PC-9 (cell line): ENCODE data around the gene ASZ1. TPM values are rescaled to one million over a fixed set of nuclear protein-coding genes. Genes with fewer than 3 reads are reported as not detected.

ENCODE experiments used
- BruUV-seq: library from RNA; stranded (reverse); fragments of 400-500 nt; replicated peaks from 2 replicates; lab custom pipeline; 2021; lab: Mats Ljungman, UMichigan
- CTCF ChIA-PET: fragments of 300-600 bp; sonication (Branson Sonifier 250); formaldehyde crosslinking; loops from one replicate; lab custom pipeline; 2022; ENCODE audit warnings: antibody characterized with exemption; lab: Charles Lee
- POLR2A ChIA-PET: fragments of 300-600 bp; sonication (Branson Sonifier 250); formaldehyde crosslinking; loops from one replicate; lab custom pipeline; 2022; ENCODE audit warnings: antibody characterized with exemption; ENCODE audit not compliant: unreplicated experiment; lab: Charles Lee
- DNase-seq, 2 experiments: peaks; one replicate each; pipeline versions ENCODE4 v3.0.0 to v3.0.0-alpha.2; 2015 to 2022; ENCODE audit warnings: mixed read lengths in 1 of 2
- H2AFZ ChIP-seq: fragments of 200-600 bp; sonication (generic); 2 replicates; pipeline ENCODE4 v1.8.1; 2017; ENCODE audit warnings: antibody characterized with exemption
- H3F3A ChIP-seq: fragments of 200-600 bp; sonication (generic); 2 replicates; pipeline ENCODE4 v1.8.1; 2017; ENCODE audit warnings: antibody characterized with exemption, mild to moderate bottlenecking, low read depth; ENCODE audit not compliant: insufficient read depth
- H3K27ac ChIP-seq: fragments of 200-600 bp; sonication (generic); 2 replicates; pipeline ENCODE4 v1.6.1; 2016; ENCODE audit warnings: mixed run types
- H3K27me3 ChIP-seq: fragments of 200-600 bp; sonication (generic); 2 replicates; pipeline ENCODE4 v1.6.1; 2016; ENCODE audit warnings: low read depth, mixed run types; ENCODE audit not compliant: insufficient read depth
- H3K36me3 ChIP-seq: fragments of 200-600 bp; sonication (generic); 2 replicates; pipeline ENCODE4 v1.6.1; 2016; ENCODE audit warnings: low read depth, mixed run types
- H3K4me1 ChIP-seq: fragments of 200-600 bp; sonication (generic); replicated peaks from 2 replicates; pipeline ENCODE4 v1.6.1; 2016; ENCODE audit warnings: mixed run types; ENCODE audit not compliant: insufficient read depth
- H3K4me2 ChIP-seq: fragments of 200-600 bp; sonication (generic); 2 replicates; pipeline ENCODE4 v1.6.1; 2017; ENCODE audit warnings: mixed run types
- H3K4me3 ChIP-seq: fragments of 200-600 bp; sonication (generic); 2 replicates; pipeline ENCODE4 v1.6.1; 2016; ENCODE audit warnings: mixed run types
- H3K79me2 ChIP-seq: fragments of 200-600 bp; sonication (generic); 2 replicates; pipeline ENCODE4 v1.6.1; 2017; ENCODE audit warnings: low read depth, mixed run types
- H3K9me2 ChIP-seq: fragments of 200-600 bp; sonication (generic); 2 replicates; pipeline ENCODE4 v1.8.1; 2017; ENCODE audit warnings: mild to moderate bottlenecking; ENCODE audit not compliant: insufficient read depth
- H3K9me3 ChIP-seq: fragments of 200-600 bp; sonication (generic); 2 replicates; pipeline ENCODE4 v1.8.1; 2016; ENCODE audit warnings: low read depth; ENCODE audit not compliant: insufficient read depth
- H4K20me1 ChIP-seq: fragments of 200-600 bp; sonication (generic); 2 replicates; pipeline ENCODE4 v1.8.1; 2017; ENCODE audit not compliant: insufficient read depth
- CTCF ChIP-seq: fragments of 200-600 bp; sonication (generic); conservative IDR thresholded peaks from 2 replicates; pipeline ENCODE4 v1.6.1; 2017; ENCODE audit warnings: mixed run types, antibody characterized with exemption, mild to moderate bottlenecking, moderate library complexity
- EZH2 ChIP-seq: fragments of 200-600 bp; sonication (generic); IDR thresholded peaks from 2 replicates; pipeline ENCODE4 v1.8.0; 2017; ENCODE audit warnings: antibody characterized with exemption, low read depth
- intact Hi-C: fragments of 100-400 bp; cut with micrococcal nuclease; formaldehyde crosslinking; loops from one replicate; pipeline ENCODE4 v1.10.0; 2022; ENCODE audit not compliant: unreplicated experiment
- total RNA-seq: library from RNA; stranded (reverse); gene quantifications from 2 replicates; pipeline ENCODE4 v1.2.3, GENCODE V29; 2021

ASZ1 gene
- total RNA-seq, 1 experiment from 2014 or later = not detected

GRCh38 chr7:117381362-117381761 is 45.9 kb downstream of the ASZ1 start:
- ChIA-PET POLR2A (no interaction called here), CTCF (no interaction called here)
- H3K9me3 ChIP-seq = no peaks in the 10 kb centered on the region
- H3K27ac ChIP-seq = no peak overlapping the region
- no peak overlapping the region for H2AFZ ChIP-seq
- no peaks in the 10 kb centered on the region for H3K27me3 ChIP-seq
- H3K4me3 ChIP-seq = no peak overlapping the region
- no peaks in the 10 kb centered on the region for H4K20me1 ChIP-seq
- H3K4me1 ChIP-seq = no peaks in the 10 kb centered on the region; the same call in 1 of the 2 replicates
- H3K9me2 ChIP-seq = no peaks in the 10 kb centered on the region
- no peaks in the 10 kb centered on the region for H3F3A ChIP-seq
- no peak for DNase-seq
- no TSS peak for BruUV-seq
- no peaks in the 10 kb centered on the region for H3K36me3 ChIP-seq
- intact Hi-C loops = loop anchor here (10.0 kb wide), 2 partner anchors 567 to 1247 kb away; no protein-coding TSS in a partner anchor
- TF ChIP-seq CTCF = no peak
- TF ChIP-seq EZH2 = no peak
- H3K79me2 ChIP-seq = no peaks in the 10 kb centered on the region
- H3K4me2 ChIP-seq = no peak overlapping the region

- no TSS peak for BruUV-seq
- no peaks in the 10 kb centered on the region for H3K27me3 ChIP-seq
- no peaks in the 10 kb centered on the region for H3K79me2 ChIP-seq
- H3K9me3 ChIP-seq = no peaks in the 10 kb centered on the region
- no peak overlapping the region for H3K4me3 ChIP-seq
- ChIA-PET POLR2A (no interaction called here), CTCF (no interaction called here)
- no peak; the same call in 1 of the 2 replicates for TF ChIP-seq CTCF
- no peak overlapping the region for H3K4me2 ChIP-seq
- H3K9me2 ChIP-seq = no peaks in the 10 kb centered on the region
- H3K36me3 ChIP-seq = no peaks in the 10 kb centered on the region
- H2AFZ ChIP-seq = no peak overlapping the region
- intact Hi-C loops = no loop called here
- no peaks in the 10 kb centered on the region for H3F3A ChIP-seq
- no peaks in the 10 kb centered on the region for H3K4me1 ChIP-seq
- no peak for DNase-seq
- H4K20me1 ChIP-seq = 0 out of 2 replicates have a peak, but pooled peaks cover 3% of the 10 kb centered on the region
- H3K27ac ChIP-seq = no peak overlapping the region
These were observed 51.9 kb downstream of the ASZ1 start for GRCh38 chr7:117375380-117375779.

DNA sequence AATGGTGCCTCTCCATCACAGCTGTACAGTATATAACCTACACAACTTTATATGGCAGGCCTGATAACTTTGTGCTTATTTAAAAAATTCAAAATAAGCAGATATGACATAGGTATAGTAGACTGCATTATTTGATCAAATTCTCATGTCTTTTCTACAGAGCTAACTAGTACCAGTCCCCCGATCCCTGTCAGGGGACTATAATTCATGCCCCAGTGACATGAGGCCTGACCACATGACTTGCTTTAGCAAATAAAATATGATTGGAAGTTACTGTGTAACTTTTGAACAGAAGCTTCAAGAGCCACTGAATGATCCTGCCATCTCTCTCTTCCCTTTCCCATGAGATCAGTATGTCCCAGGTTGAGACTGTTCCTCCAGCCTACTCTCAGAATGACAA is 55.2 kb downstream of the ASZ1 start:
- no peak overlapping the region for H3K4me2 ChIP-seq
- no TSS peak for BruUV-seq
- 0 out of 2 replicates have a peak, but pooled peaks cover 3% of the 10 kb centered on the region for H4K20me1 ChIP-seq
- H3K36me3 ChIP-seq = no peaks in the 10 kb centered on the region
- no peaks in the 10 kb centered on the region for H3K4me1 ChIP-seq
- intact Hi-C loops = no loop called here
- H3K9me3 ChIP-seq = no peaks in the 10 kb centered on the region
- no peaks in the 10 kb centered on the region for H3K79me2 ChIP-seq
- no peak for DNase-seq
- H3K27me3 ChIP-seq = no peaks in the 10 kb centered on the region
- H3K4me3 ChIP-seq = no peak overlapping the region
- ChIA-PET POLR2A (no interaction called here), CTCF (interaction anchor here (0.6 kb wide), 1 partner anchor 36 kb away, joined by 3 read pairs; no protein-coding TSS in a partner anchor)
- H3K27ac ChIP-seq = no peak overlapping the region
- no peaks in the 10 kb centered on the region for H3F3A ChIP-seq
- H3K9me2 ChIP-seq = no peaks in the 10 kb centered on the region
- H2AFZ ChIP-seq = no peak overlapping the region
- no peak for TF ChIP-seq CTCF
- TF ChIP-seq EZH2 = no peak
